Gastrocnemius medialis (tissue), 4 donors: ENCODE data around the gene PCSK6.

ENCODE experiments used
- POLR2A ChIP-seq, 2 donors: fragments of 450-650 bp; IDR thresholded peaks; one replicate each; pipeline ENCODE4 v1.6.1; 2017; ENCODE audit warnings: antibody characterized with exemption in 2 of 2, mild to moderate bottlenecking in 2 of 2, moderate library complexity in 2 of 2
- TF ChIP-seq, protein P1 (sequence below), 5 experiments: fragments of 450-650 bp in 3 of 5; fragments of 200-600 bp in 2 of 5; sonication (generic) in 2 of 5; IDR thresholded peaks in 4 of 5; conservative IDR thresholded peaks in 1 of 5; 1 replicate in 4 of 5; 2 replicates in 1 of 5; pipeline ENCODE4 v1.5.1; 2016 to 2019; ENCODE audit warnings: antibody characterized with exemption in 5 of 5, mild to moderate bottlenecking in 3 of 5, moderate library complexity in 3 of 5

DNA sequence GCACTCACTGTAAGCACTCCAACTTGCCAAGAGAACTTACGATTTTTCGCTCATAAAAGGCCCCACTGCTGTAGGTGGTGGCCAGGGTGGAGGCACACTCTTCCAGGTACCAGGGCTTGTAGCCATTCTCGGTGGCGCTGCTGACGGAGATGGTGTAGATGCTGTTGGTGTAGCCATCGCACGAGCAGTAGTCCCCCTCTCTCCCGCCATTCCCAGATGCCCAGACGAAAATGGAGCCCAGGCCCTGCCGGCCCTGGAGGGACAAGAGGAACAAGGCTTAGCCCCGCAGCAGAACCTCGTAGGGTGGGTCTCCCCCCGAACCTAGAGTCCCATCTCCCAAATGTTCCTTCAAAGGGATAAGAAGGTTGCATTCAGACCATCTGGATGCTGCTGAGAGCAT is 96.3 kb downstream of the PCSK6 start:
- TF ChIP-seq, protein P1, sequence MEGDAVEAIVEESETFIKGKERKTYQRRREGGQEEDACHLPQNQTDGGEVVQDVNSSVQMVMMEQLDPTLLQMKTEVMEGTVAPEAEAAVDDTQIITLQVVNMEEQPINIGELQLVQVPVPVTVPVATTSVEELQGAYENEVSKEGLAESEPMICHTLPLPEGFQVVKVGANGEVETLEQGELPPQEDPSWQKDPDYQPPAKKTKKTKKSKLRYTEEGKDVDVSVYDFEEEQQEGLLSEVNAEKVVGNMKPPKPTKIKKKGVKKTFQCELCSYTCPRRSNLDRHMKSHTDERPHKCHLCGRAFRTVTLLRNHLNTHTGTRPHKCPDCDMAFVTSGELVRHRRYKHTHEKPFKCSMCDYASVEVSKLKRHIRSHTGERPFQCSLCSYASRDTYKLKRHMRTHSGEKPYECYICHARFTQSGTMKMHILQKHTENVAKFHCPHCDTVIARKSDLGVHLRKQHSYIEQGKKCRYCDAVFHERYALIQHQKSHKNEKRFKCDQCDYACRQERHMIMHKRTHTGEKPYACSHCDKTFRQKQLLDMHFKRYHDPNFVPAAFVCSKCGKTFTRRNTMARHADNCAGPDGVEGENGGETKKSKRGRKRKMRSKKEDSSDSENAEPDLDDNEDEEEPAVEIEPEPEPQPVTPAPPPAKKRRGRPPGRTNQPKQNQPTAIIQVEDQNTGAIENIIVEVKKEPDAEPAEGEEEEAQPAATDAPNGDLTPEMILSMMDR (IDR thresholded peaks at IDR 0.05 in 4 of 5, conservative IDR thresholded peaks at IDR 0.05 in 1 of 5): no peak
- TF ChIP-seq POLR2A (IDR thresholded peaks at IDR 0.05): no peak
